GM18502 (cell line): Measurements from ENCODE around the gene COPRS.
"Not testable (repeated sequence)": the region's sequence is repeated elsewhere in the genome, so short reads cannot be mapped to it uniquely, and the experiment has no call there.

ENCODE experiments used
- ATAC-seq: cut with Tn5 transposase; IDR thresholded peaks from one replicate; pipeline ENCODE4 v1.9.1; 2021; ENCODE audit warnings: mild to moderate bottlenecking; ENCODE audit not compliant: unreplicated experiment, poor library complexity

COPRS gene

GRCh38 chr17:31815212-31815730, 43.8 kb downstream of the COPRS start:
- ATAC-seq: no peak

GRCh38 chr17:31811101-31811500, 47.9 kb downstream of the COPRS start:
- ATAC-seq: no peak

GRCh38 chr17:31809876-31810275, 49.2 kb downstream of the COPRS start:
- not testable (repeated sequence) for ATAC-seq

GRCh38 chr17:31808521-31809050, 50.5 kb downstream of the COPRS start:
- no peak for ATAC-seq

GRCh38 chr17:31807846-31808245, 51.2 kb downstream of the COPRS start:
- ATAC-seq: no peak

GRCh38 chr17:31806921-31807320, 52.1 kb downstream of the COPRS start:
- ATAC-seq: no peak

GRCh38 chr17:31803494-31804213, 55.4 kb downstream of the COPRS start:
- no peak for ATAC-seq

GRCh38 chr17:31802502-31802901, 56.5 kb downstream of the COPRS start:
- no peak for ATAC-seq
